Lower lobe of right lung (tissue), 2 donors: Measurements from ENCODE around the gene PLOD3. TPM values are rescaled to one million over a fixed set of nuclear protein-coding genes. Genes with fewer than 3 reads are reported as not detected.

ENCODE experiments used
- ATAC-seq, 2 donors: fragments of 200-7000 bp; cut with Tn5 transposase; one replicate each; pipeline ENCODE4 v1.9.1; 2020 to 2022; ENCODE audit warnings: mild to moderate bottlenecking in 2 of 2, moderate library complexity in 2 of 2
- DNase-seq: peaks from one replicate; pipeline ENCODE4 v3.0.0-alpha.2; 2020
- H3K27ac ChIP-seq: fragments of 200-600 bp; one replicate; pipeline ENCODE4 v1.8.0; 2022
- H3K27me3 ChIP-seq: fragments of 200-600 bp; one replicate; pipeline ENCODE4 v1.8.0; 2022; ENCODE audit warnings: low read depth
- H3K36me3 ChIP-seq: fragments of 200-600 bp; one replicate; pipeline ENCODE4 v1.8.0; 2022; ENCODE audit warnings: mild to moderate bottlenecking
- H3K4me1 ChIP-seq: fragments of 200-600 bp; one replicate; pipeline ENCODE4 v1.8.0; 2022
- H3K4me3 ChIP-seq: fragments of 200-600 bp; one replicate; pipeline ENCODE4 v1.8.0; 2022; ENCODE audit warnings: mild to moderate bottlenecking
- H3K9me3 ChIP-seq: fragments of 200-600 bp; one replicate; pipeline ENCODE4 v1.8.0; 2022
- CTCF ChIP-seq: fragments of 200-600 bp; IDR thresholded peaks from one replicate; pipeline ENCODE4 v1.8.0; 2022; ENCODE audit warnings: antibody characterized with exemption, mild to moderate bottlenecking
- intact Hi-C: fragments of 100-400 bp; cut with DNase I; formaldehyde crosslinking; loops from one replicate; pipeline ENCODE4 v1.11.0; 2022
- total RNA-seq: library from RNA; stranded (reverse); fragmentation: NEBNext Ultra II Directional; extraction: Animal tissue kit (Norgen Biotek cat#: 25700); gene quantifications from one replicate; pipeline ENCODE4 v1.2.1, GENCODE V29; 2021
- donor health status: DM: no; HTN: yes; CAD: no; lungs with severe emphysema.

Gene PLOD3
- total RNA-seq, 1 donor from 2014 or later: 87.9 TPM

- Histone ChIP-seq H3K36me3 (peaks cover 90% of the 10 kb centered on the region), H3K4me3 (no peak overlapping the region), H3K4me1 (peaks cover 7% of the 10 kb centered on the region), H3K27me3 (no peaks in the 10 kb centered on the region), H3K27ac (no peak overlapping the region), H3K9me3 (no peaks in the 10 kb centered on the region)
- no peak for TF ChIP-seq CTCF
- ATAC-seq (no peak), DNase-seq (no peak)
- intact Hi-C loops: no loop called here
Measured at GRCh38 chr7:101211501-101211900, 5.9 kb downstream of the PLOD3 start.

- no peak for TF ChIP-seq CTCF
- Histone ChIP-seq H3K4me1 (no peaks in the 10 kb centered on the region), H3K36me3 (peaks cover 89% of the 10 kb centered on the region), H3K4me3 (no peak overlapping the region), H3K27ac (no peak overlapping the region), H3K9me3 (no peaks in the 10 kb centered on the region), H3K27me3 (no peaks in the 10 kb centered on the region)
- intact Hi-C loops: no loop called here
- DNase-seq (no peak), ATAC-seq (no peak)
Measured at GRCh38 chr7:101210143-101210542, 7.2 kb downstream of the PLOD3 start.

DNA sequence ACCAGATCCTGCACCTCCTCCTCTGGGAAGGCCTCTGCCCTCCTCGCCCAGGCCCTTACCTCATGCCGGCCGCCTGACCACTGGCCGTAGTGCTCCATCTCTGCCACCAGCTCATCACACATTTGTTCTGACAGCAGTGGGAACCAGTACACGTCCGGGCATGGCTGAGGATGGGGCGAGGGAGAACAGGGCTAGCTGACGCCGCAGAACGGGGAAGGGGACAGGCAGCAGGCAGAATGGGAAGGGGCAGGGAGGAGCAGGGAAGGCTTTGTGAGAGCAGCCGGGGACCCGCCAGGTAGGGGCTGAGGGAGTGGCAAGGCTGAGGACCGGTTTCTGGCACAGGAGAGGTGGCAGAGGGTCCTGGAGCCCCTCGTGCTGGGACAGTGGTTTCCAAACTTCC is 8.6 kb downstream of the PLOD3 start:
- ATAC-seq (no peak), DNase-seq (no peak)
- Histone ChIP-seq H3K36me3 (peaks cover 76% of the 10 kb centered on the region), H3K27ac (no peak overlapping the region), H3K27me3 (no peaks in the 10 kb centered on the region), H3K4me1 (no peaks in the 10 kb centered on the region), H3K9me3 (no peaks in the 10 kb centered on the region), H3K4me3 (no peak overlapping the region)
- TF ChIP-seq CTCF: no peak
- intact Hi-C loops: no loop called here

DNA sequence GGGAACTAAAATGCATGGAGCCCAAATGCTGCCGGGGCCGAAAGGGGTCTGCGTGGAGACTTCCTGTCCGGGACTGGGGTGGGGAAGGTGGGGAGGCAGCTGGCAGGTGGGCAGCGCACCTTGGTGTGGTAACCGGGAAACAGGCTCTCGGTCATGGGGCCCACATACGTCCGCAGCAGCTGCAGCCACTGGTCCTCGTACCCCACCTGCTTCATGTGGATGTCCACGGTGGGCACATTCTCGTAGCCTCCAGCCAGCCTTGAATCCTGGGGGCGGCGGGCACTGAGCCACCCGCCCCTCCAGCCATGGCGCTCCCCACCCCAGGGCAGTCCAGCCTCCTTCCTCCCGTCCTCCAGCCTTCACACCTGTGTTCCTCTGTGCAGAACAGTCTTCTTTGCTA is 9.9 kb downstream of the PLOD3 start:
- Histone ChIP-seq H3K9me3 (no peaks in the 10 kb centered on the region), H3K4me1 (no peaks in the 10 kb centered on the region), H3K36me3 (peaks cover 62% of the 10 kb centered on the region), H3K27ac (no peak overlapping the region), H3K4me3 (no peak overlapping the region), H3K27me3 (peaks cover 12% of the 10 kb centered on the region)
- ATAC-seq: no peak
- no peak for TF ChIP-seq CTCF
- intact Hi-C loops: no loop called here
- no peak for DNase-seq

GRCh38 chr7:101206665-101207042 is 10.7 kb downstream of the PLOD3 start:
- no peak for TF ChIP-seq CTCF
- DNase-seq (no peak), ATAC-seq (no peak)
- intact Hi-C loops: no loop called here
- H3K9me3 ChIP-seq: no peaks in the 10 kb centered on the region
- H3K4me3 ChIP-seq: no peak overlapping the region
- peaks cover 54% of the 10 kb centered on the region for H3K36me3 ChIP-seq
- H3K4me1 ChIP-seq: peaks cover 8% of the 10 kb centered on the region
- no peak overlapping the region for H3K27ac ChIP-seq
- peaks cover 20% of the 10 kb centered on the region for H3K27me3 ChIP-seq
